SK-N-SH (cell line): ENCODE results near the gene F2RL3. TPM values are rescaled to one million over a fixed set of nuclear protein-coding genes. Genes with fewer than 3 reads are reported as not detected.

ENCODE experiments used
- CTCF ChIA-PET: fragments of 300-600, 350-600 bp; formaldehyde crosslinking; extraction: SDS; loops from one replicate; lab custom pipeline; 2021; lab: Yijun Ruan, JAX
- POLR2A ChIA-PET: fragments of 350-600 bp; sonication (Branson Sonifier 250); formaldehyde crosslinking; extraction: SDS; loops from one replicate; lab custom pipeline; 2020; ENCODE audit warnings: antibody characterized with exemption, inconsistent platforms; lab: Yijun Ruan, JAX
- DNase-seq: peaks from one replicate; pipeline ENCODE4 v3.0.0; 2012
- H2AFZ ChIP-seq: fragments of 200-600 bp; sonication (generic); 2 replicates; pipeline ENCODE4 v1.8.1; 2016; ENCODE audit warnings: antibody characterized with exemption, mild to moderate bottlenecking, low read depth
- H3F3A ChIP-seq: fragments of 200-600 bp; sonication (generic); replicated peaks from 2 replicates; pipeline ENCODE3; 2016; ENCODE audit warnings: antibody characterized with exemption, mild to moderate bottlenecking; ENCODE audit not compliant: insufficient read depth
- H3K27ac ChIP-seq, 2 experiments: fragments of 200-500 bp in 1 of 2; fragments of 200-600 bp in 1 of 2; sonication (Bioruptor generic) in 1 of 2; sonication (generic), shearing (Covaris generic) in 1 of 2; 2 replicates each; pipeline versions ENCODE4 v1.5.1 to v1.6.1; 2014 to 2016; ENCODE audit warnings: low read depth in 2 of 2, inconsistent platforms in 1 of 2, low read length in 1 of 2, mild to moderate bottlenecking in 1 of 2, mixed read lengths in 1 of 2
- H3K27me3 ChIP-seq: fragments of 200-600 bp; sonication (generic), shearing (Covaris generic); 2 replicates; pipeline ENCODE4 v1.6.1; 2016; ENCODE audit warnings: mixed run types; ENCODE audit not compliant: insufficient read depth
- H3K36me3 ChIP-seq, 2 experiments: fragments of 200-500 bp in 1 of 2; fragments of 200-600 bp in 1 of 2; sonication (Bioruptor generic) in 1 of 2; sonication (generic) in 1 of 2; replicated peaks in 1 of 2; 2 replicates each; pipeline versions ENCODE3 to v1.5.1; 2014 to 2016; ENCODE audit warnings: low read length in 1 of 2, mild to moderate bottlenecking in 1 of 2; ENCODE audit not compliant: insufficient read depth in 2 of 2, control insufficient read depth in 1 of 2
- H3K4me1 ChIP-seq, 2 experiments: fragments of 200-500 bp in 1 of 2; fragments of 200-600 bp in 1 of 2; sonication (Bioruptor generic) in 1 of 2; sonication (generic), shearing (Covaris generic) in 1 of 2; 2 replicates each; pipeline versions ENCODE4 v1.5.1 to v1.6.1; 2014 to 2016; ENCODE audit warnings: low read depth in 1 of 2, low read length in 1 of 2, mixed run types in 1 of 2; ENCODE audit not compliant: insufficient read depth in 2 of 2, control insufficient read depth in 1 of 2
- H3K4me2 ChIP-seq: fragments of 200-600 bp; sonication (generic), shearing (Covaris generic); 2 replicates; pipeline ENCODE4 v1.6.1; 2017; ENCODE audit warnings: mixed run types
- H3K4me3 ChIP-seq, 2 experiments: fragments of 200-500 bp in 1 of 2; fragments of 200-600 bp in 1 of 2; sonication (Bioruptor generic) in 1 of 2; sonication (generic), shearing (Covaris generic) in 1 of 2; 2 replicates each; pipeline versions ENCODE4 v1.5.1 to v1.8.1; 2014 to 2016; ENCODE audit warnings: low read depth in 2 of 2, inconsistent platforms in 1 of 2, low read length in 1 of 2, mild to moderate bottlenecking in 1 of 2, mixed read lengths in 1 of 2, moderate library complexity in 1 of 2
- H3K79me2 ChIP-seq: fragments of 200-600 bp; sonication (generic); 2 replicates; pipeline ENCODE4 v1.8.1; 2017; ENCODE audit warnings: mild to moderate bottlenecking; ENCODE audit not compliant: insufficient read depth
- H3K9ac ChIP-seq: fragments of 200-600 bp; sonication (generic); 2 replicates; pipeline ENCODE4 v1.6.1; 2017; ENCODE audit warnings: mixed run types
- H3K9me2 ChIP-seq: fragments of 200-600 bp; sonication (generic); 2 replicates; pipeline ENCODE4 v1.6.1; 2017; ENCODE audit warnings: mixed run types
- H3K9me3 ChIP-seq: fragments of 200-600 bp; sonication (generic); 2 replicates; pipeline ENCODE4 v1.6.1; 2017; ENCODE audit warnings: mixed run types, mild to moderate bottlenecking, moderate library complexity
- H4K20me1 ChIP-seq: fragments of 200-600 bp; sonication (generic); 2 replicates; pipeline ENCODE4 v1.6.1; 2017; ENCODE audit warnings: mild to moderate bottlenecking, mixed run types; ENCODE audit not compliant: insufficient read depth
- CHD2 ChIP-seq: fragments of 150-350 bp; IDR thresholded peaks from 2 replicates; pipeline ENCODE4 v1.6.1; 2018; ENCODE audit warnings: low read length; ENCODE audit not compliant: partially characterized antibody
- ELF1 ChIP-seq: IDR thresholded peaks from 2 replicates; pipeline ENCODE4 v1.4.0; 2012
- EP300 ChIP-seq, 2 experiments: IDR thresholded peaks; 2 replicates each; pipeline versions ENCODE4 v1.4.0 to v1.6.1; 2012; ENCODE audit warnings: borderline replicate concordance in 1 of 2, low read depth in 1 of 2, low read length in 1 of 2
- EZH2phosphoT487 ChIP-seq: fragments of 200-600 bp; sonication (generic); IDR thresholded peaks from 2 replicates; pipeline ENCODE4 v1.6.1; 2017; ENCODE audit warnings: low read depth, mixed run types, mild to moderate bottlenecking, antibody characterized with exemption, moderate library complexity, borderline replicate concordance
- FOSL2 ChIP-seq: IDR thresholded peaks from 2 replicates; pipeline ENCODE4 v1.4.0; 2012; ENCODE audit warnings: low read depth, mild to moderate bottlenecking, moderate library complexity, borderline replicate concordance
- FOXJ3 ChIP-seq: sonication (generic); formaldehyde crosslinking; IDR thresholded peaks from 2 replicates; pipeline ENCODE4 v1.5.1; 2020; ENCODE audit warnings: mild to moderate bottlenecking, missing genetic modification reagents
- GATA2 ChIP-seq: sonication (generic); formaldehyde crosslinking; IDR thresholded peaks from 2 replicates; pipeline ENCODE4 v1.5.0; 2020; ENCODE audit warnings: mild to moderate bottlenecking, missing genetic modification reagents
- IRF3 ChIP-seq: fragments of 150-350 bp; IDR thresholded peaks from 2 replicates; pipeline ENCODE4 v1.6.1; 2016; ENCODE audit warnings: mild to moderate bottlenecking, low read depth, low read length
- JUND ChIP-seq: IDR thresholded peaks from 2 replicates; pipeline ENCODE4 v1.4.0; 2012
- MXI1 ChIP-seq: IDR thresholded peaks from 2 replicates; pipeline ENCODE4 v1.6.1; 2012; ENCODE audit warnings: mild to moderate bottlenecking, low read depth, low read length, improper control_type of control experiment
- NRF1 ChIP-seq: IDR thresholded peaks from 2 replicates; pipeline ENCODE4 v1.6.1; 2012; ENCODE audit warnings: low read depth, mild to moderate bottlenecking, low read length
- PBX3 ChIP-seq: IDR thresholded peaks from 2 replicates; pipeline ENCODE4; 2012
- RFX5 ChIP-seq: IDR thresholded peaks from 2 replicates; pipeline ENCODE4 v1.6.1; 2012; ENCODE audit warnings: mild to moderate bottlenecking, improper control_type of control experiment, low read length
- SIN3A ChIP-seq: IDR thresholded peaks from 2 replicates; pipeline ENCODE4 v1.6.1; 2012; ENCODE audit warnings: low read depth, mild to moderate bottlenecking, low read length, moderate library complexity, borderline replicate concordance
- SMC3 ChIP-seq: IDR thresholded peaks from 2 replicates; pipeline ENCODE4 v1.6.1; 2012; ENCODE audit warnings: low read depth, low read length, improper control_type of control experiment
- TCF12 ChIP-seq: IDR thresholded peaks from 2 replicates; pipeline ENCODE4 v1.4.0; 2012
- TEAD4 ChIP-seq: IDR thresholded peaks from 2 replicates; pipeline ENCODE4 v1.4.0; 2012; ENCODE audit warnings: mild to moderate bottlenecking, borderline replicate concordance; ENCODE audit not compliant: insufficient read depth
- ZBTB33 ChIP-seq: IDR thresholded peaks from 2 replicates; pipeline ENCODE4 v1.4.0; 2012; ENCODE audit warnings: low read depth, borderline replicate concordance
- WGBS: methylation state at CpG from one replicate; pipeline ENCODE4 v1.1.6; 2017; ENCODE audit warnings: low lambda C conversion rate; 5-methylcytosine and 5-hydroxymethylcytosine counted together
- polyA plus RNA-seq, 3 experiments: library from polyadenylated mRNA; depleted of rRNA; stranded (reverse); fragments of >200 nt; gene quantifications; 2 replicates each; pipeline ENCODE4 v1.2.3, GENCODE V29; 2012

Gene F2RL3
- polyA plus RNA-seq, 1 of the 3 experiments (the other 2 are of a cell fraction): not detected

GRCh38 chr19:16892436-16892835 is 3.6 kb downstream of the F2RL3 start:
- Histone ChIP-seq H3K4me3 (no peak overlapping the region), H3K27ac (no peak overlapping the region), H3K27me3 (no peaks in the 10 kb centered on the region), H3K79me2 (no peaks in the 10 kb centered on the region), H3K9me3 (no peaks in the 10 kb centered on the region), H2AFZ (no peak overlapping the region), H3K4me2 (no peak overlapping the region), H3K36me3 (no peaks in the 10 kb centered on the region), H3K9me2 (no peaks in the 10 kb centered on the region), H4K20me1 (no peaks in the 10 kb centered on the region), H3K9ac (no peak overlapping the region), H3K4me1 (peaks cover 0 to 21% of the 10 kb centered on the region in 2 experiments; a peak in 1 of 4 replicates), H3F3A (no peaks in the 10 kb centered on the region)
- DNase-seq: no peak
- ChIA-PET POLR2A (no interaction called here), CTCF (no interaction called here)
- WGBS: 60% methylated on average over 2 of the region's 4 CpGs
- no peak for TF ChIP-seq PBX3
- TF ChIP-seq CHD2: no peak
- no peak for TF ChIP-seq ELF1
- no peak for TF ChIP-seq JUND
- no peak for TF ChIP-seq NRF1

GRCh38 chr19:16892868-16893685 is 4.3 kb downstream of the F2RL3 start:
- Histone ChIP-seq H3K9ac (no peak overlapping the region), H3K4me3 (no peak overlapping the region), H3K36me3 (no peaks in the 10 kb centered on the region), H3K9me3 (no peaks in the 10 kb centered on the region), H3K4me1 (peaks cover 0 to 21% of the 10 kb centered on the region in 2 experiments; a peak in 1 of 4 replicates), H3K4me2 (no peak overlapping the region), H2AFZ (no peak overlapping the region), H3K27me3 (no peaks in the 10 kb centered on the region), H3K79me2 (no peaks in the 10 kb centered on the region), H3K9me2 (no peaks in the 10 kb centered on the region), H3F3A (no peaks in the 10 kb centered on the region), H3K27ac (no peak overlapping the region), H4K20me1 (no peaks in the 10 kb centered on the region)
- no peak for TF ChIP-seq TEAD4
- no peak for TF ChIP-seq FOXJ3 (CRISPR knock-in tag)
- no peak for TF ChIP-seq GATA2
- no peak for TF ChIP-seq FOSL2
- TF ChIP-seq RFX5: no peak
- no peak for TF ChIP-seq EP300 (IDR thresholded peaks at IDR 0.05; ENCODE audit: borderline replicate concordance in 1 of 2, low read depth in 1 of 2, low read length in 1 of 2)
- TF ChIP-seq IRF3: no peak
- no peak for TF ChIP-seq ZBTB33
- TF ChIP-seq TCF12: no peak
- no peak for TF ChIP-seq ELF1
- TF ChIP-seq SMC3: no peak
- no peak for TF ChIP-seq MXI1
- no peak for TF ChIP-seq SIN3A
- no peak for TF ChIP-seq EZH2phosphoT487
- POLR2A ChIA-PET: interaction anchor here (0.6 kb wide), 1 partner anchor 615 kb away, joined by 3 read pairs; no protein-coding TSS in a partner anchor
- DNase-seq: no peak
- WGBS: 48% methylated on average over 4 of the region's 19 CpGs
- CTCF ChIA-PET: interaction anchor here (0.6 kb wide), 1 partner anchor 183 kb away, joined by 3 read pairs; no protein-coding TSS in a partner anchor
